ENCODE results near the gene CHFR. TPM values are rescaled to one million over a fixed set of nuclear protein-coding genes. Genes with fewer than 3 reads are reported as not detected.
A peak's percentile ranks its signal among the peaks of the same experiment; 100 is the strongest.
"Not testable (repeated sequence)": the region's sequence is repeated elsewhere in the genome, so short reads cannot be mapped to it uniquely, and the experiment has no call there.

The CHFR gene, protein sequence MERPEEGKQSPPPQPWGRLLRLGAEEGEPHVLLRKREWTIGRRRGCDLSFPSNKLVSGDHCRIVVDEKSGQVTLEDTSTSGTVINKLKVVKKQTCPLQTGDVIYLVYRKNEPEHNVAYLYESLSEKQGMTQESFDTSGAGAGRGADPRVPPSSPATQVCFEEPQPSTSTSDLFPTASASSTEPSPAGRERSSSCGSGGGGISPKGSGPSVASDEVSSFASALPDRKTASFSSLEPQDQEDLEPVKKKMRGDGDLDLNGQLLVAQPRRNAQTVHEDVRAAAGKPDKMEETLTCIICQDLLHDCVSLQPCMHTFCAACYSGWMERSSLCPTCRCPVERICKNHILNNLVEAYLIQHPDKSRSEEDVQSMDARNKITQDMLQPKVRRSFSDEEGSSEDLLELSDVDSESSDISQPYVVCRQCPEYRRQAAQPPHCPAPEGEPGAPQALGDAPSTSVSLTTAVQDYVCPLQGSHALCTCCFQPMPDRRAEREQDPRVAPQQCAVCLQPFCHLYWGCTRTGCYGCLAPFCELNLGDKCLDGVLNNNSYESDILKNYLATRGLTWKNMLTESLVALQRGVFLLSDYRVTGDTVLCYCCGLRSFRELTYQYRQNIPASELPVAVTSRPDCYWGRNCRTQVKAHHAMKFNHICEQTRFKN
- total RNA-seq (ENCODE audit: unreplicated experiment): 74.1 TPM
- long read RNA-seq, partial matches to known transcripts: 3 of 24 reads
- long read RNA-seq, other reads (novel, unspliced or antisense): 18 of 24 reads

DNA sequence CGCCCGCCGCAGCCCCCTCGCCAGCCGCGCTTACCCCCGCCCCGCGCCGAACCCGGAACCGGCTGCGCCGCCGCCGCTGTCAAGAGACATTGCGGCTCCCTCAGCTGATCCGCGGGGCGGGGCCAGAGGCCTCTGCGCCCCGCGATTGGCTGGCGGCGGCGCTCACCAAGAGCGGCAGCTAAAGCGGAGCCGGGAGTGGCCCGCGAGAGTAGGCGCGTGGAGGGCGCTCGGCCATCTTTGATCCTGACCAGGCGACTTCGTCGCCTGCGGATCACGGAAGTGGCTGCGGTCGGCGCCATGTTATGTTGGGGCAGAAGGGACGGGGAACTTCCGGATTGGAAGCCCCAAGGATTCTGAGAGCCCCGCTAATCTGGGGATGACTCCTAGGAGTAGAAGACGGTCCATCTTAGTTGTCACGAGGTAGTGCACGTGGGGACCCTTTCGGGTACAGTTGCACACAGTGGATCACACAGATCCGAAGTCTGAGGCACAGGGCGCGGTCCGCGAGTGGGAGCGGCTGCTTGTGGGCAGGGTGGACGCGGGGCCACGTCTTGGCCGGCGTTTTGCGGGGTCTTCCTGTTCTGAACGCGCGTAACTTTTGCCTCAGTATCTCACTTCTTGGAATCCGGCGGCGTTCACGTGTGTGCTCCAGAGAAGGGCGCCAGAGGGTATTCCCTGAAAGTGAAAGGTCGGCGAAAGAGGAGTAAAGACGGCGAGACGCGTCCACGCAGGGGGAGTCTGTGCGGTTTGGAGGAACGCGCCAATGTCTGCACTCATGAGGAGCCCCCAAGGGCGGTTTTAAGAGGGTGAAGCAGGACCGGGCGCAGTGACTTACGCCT is at the start of gene CHFR:
Gene CHFR (minus strand): TSS at position 93 of the 839 bp plus-strand sequence. CDS start 277 bp downstream, outside the sequence.
- DNase-seq (ENCODE audit: low spot score): peak; percentile 94
- Mint-ChIP-seq H3K27ac (ENCODE audit: unreplicated experiment) (peak within 1 kb of the TSS; percentile 97), H3K27me3 (ENCODE audit: unreplicated experiment) (peaks cover 19% of the 10 kb centered on the region), H3K4me1 (ENCODE audit: unreplicated experiment) (peaks cover 12% of the 10 kb centered on the region), H3K36me3 (ENCODE audit: low read depth, unreplicated experiment) (peaks cover 26% of the 10 kb centered on the region), H3K9me3 (ENCODE audit: unreplicated experiment) (no peaks in the 10 kb centered on the region), H3K4me3 (ENCODE audit: unreplicated experiment) (peak within 1 kb of the TSS; percentile 95)
- TF ChIP-seq, protein P1, sequence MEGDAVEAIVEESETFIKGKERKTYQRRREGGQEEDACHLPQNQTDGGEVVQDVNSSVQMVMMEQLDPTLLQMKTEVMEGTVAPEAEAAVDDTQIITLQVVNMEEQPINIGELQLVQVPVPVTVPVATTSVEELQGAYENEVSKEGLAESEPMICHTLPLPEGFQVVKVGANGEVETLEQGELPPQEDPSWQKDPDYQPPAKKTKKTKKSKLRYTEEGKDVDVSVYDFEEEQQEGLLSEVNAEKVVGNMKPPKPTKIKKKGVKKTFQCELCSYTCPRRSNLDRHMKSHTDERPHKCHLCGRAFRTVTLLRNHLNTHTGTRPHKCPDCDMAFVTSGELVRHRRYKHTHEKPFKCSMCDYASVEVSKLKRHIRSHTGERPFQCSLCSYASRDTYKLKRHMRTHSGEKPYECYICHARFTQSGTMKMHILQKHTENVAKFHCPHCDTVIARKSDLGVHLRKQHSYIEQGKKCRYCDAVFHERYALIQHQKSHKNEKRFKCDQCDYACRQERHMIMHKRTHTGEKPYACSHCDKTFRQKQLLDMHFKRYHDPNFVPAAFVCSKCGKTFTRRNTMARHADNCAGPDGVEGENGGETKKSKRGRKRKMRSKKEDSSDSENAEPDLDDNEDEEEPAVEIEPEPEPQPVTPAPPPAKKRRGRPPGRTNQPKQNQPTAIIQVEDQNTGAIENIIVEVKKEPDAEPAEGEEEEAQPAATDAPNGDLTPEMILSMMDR (IDR thresholded peaks at IDR 0.05; ENCODE audit: unreplicated experiment): no peak

DNA sequence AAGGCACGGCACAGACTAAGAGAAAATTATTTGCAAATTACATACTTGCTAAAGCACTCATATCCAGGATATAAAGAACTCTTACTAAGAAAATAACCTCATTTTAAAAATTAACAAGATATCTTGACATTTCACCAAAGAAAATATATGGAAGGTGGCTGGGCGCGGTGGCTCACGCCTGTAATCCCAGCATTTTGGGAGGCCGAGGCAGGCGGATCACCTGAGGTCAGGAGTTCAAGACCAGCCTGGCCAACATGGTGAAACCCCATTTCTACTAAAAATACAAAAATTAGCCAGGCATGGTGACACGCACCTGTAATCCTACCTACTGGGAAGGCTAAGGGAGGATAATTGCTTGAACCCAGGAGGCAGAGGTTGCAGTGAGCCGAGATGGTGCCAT is 49.5 kb upstream of the CHFR start:
- H3K4me1 Mint-ChIP-seq (ENCODE audit: unreplicated experiment); H3K27ac Mint-ChIP-seq (ENCODE audit: unreplicated experiment); H3K4me3 Mint-ChIP-seq (ENCODE audit: unreplicated experiment); DNase-seq (ENCODE audit: low spot score): not testable (repeated sequence)
- peaks cover 14% of the 10 kb centered on the region for H3K27me3 Mint-ChIP-seq (ENCODE audit: unreplicated experiment)
- peaks cover 57% of the 10 kb centered on the region for H3K36me3 Mint-ChIP-seq (ENCODE audit: low read depth, unreplicated experiment)
- peaks cover 50% of the 10 kb centered on the region for H3K9me3 Mint-ChIP-seq (ENCODE audit: unreplicated experiment)

DNA sequence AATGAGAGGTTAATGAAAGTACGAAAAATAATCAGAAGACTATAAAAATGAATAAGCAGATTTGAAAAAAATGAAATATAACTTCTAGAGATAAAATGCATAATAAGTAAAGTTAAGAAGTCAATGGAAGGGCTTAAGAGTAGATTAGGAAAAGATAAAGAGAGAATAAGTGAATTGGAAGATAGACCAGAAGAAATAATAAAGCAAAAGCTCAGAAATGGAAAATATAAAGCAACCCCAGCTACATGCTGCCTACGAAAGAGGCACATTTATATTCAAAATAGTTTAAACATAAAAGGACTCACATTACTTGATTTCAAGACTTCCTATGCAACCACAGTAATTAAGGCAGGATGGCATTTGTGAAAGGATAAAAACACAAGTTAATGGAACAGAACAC is 48.8 kb upstream of the CHFR start:
- no peak for DNase-seq (ENCODE audit: low spot score)

DNA sequence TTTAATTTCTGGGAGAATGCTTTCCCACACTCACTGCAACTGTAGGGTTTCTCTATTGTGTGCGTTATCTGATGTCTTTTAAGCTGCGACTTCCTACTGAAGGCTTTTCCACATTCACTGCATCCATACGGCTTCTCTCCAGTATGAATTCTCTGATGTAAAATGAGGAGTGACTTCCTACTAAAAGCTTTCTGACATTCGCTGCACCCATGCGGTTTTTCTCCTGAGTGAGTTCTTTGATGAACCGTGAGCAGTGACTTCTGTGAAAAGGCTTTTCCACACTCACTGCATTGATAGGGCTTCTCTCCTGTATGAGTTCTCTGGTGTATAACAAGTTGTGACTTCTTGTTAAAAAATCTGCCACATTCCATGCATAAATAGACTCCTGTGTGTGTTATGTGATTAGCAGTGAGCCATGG is 39.0 kb upstream of the CHFR start:
- Mint-ChIP-seq H3K9me3 (ENCODE audit: unreplicated experiment) (peaks cover 62% of the 10 kb centered on the region), H3K4me3 (ENCODE audit: unreplicated experiment) (peak overlapping the region; percentile 79)

More for the DNA sequence above, 48.8 kb upstream of the CHFR start:
- Mint-ChIP-seq H3K27me3 (ENCODE audit: unreplicated experiment) (peaks cover 10% of the 10 kb centered on the region), H3K27ac (ENCODE audit: unreplicated experiment) (no peak overlapping the region), H3K4me3 (ENCODE audit: unreplicated experiment) (no peak overlapping the region), H3K4me1 (ENCODE audit: unreplicated experiment) (no peaks in the 10 kb centered on the region), H3K9me3 (ENCODE audit: unreplicated experiment) (peaks cover 46% of the 10 kb centered on the region), H3K36me3 (ENCODE audit: low read depth, unreplicated experiment) (peaks cover 55% of the 10 kb centered on the region)
- TF ChIP-seq, protein P1 (IDR thresholded peaks at IDR 0.05; ENCODE audit: unreplicated experiment): no peak

More for the DNA sequence above, 39.0 kb upstream of the CHFR start:
- Mint-ChIP-seq H3K27me3 (ENCODE audit: unreplicated experiment) (peaks cover 3% of the 10 kb centered on the region), H3K36me3 (ENCODE audit: low read depth, unreplicated experiment) (peaks cover 71% of the 10 kb centered on the region), H3K4me1 (ENCODE audit: unreplicated experiment) (no peaks in the 10 kb centered on the region), H3K27ac (ENCODE audit: unreplicated experiment) (no peak overlapping the region)
- TF ChIP-seq, protein P1 (IDR thresholded peaks at IDR 0.05; ENCODE audit: unreplicated experiment): no peak
- DNase-seq (ENCODE audit: low spot score): no peak

Measured in endothelial cell (in vitro differentiated cells).